LoVo (cell line): ENCODE results near the gene KISS1.

Experiments used
- DNase-seq: peaks from one replicate; pipeline ENCODE4 v3.0.0-alpha.2; 2016; ENCODE audit warnings: low spot score

Gene KISS1

DNA sequence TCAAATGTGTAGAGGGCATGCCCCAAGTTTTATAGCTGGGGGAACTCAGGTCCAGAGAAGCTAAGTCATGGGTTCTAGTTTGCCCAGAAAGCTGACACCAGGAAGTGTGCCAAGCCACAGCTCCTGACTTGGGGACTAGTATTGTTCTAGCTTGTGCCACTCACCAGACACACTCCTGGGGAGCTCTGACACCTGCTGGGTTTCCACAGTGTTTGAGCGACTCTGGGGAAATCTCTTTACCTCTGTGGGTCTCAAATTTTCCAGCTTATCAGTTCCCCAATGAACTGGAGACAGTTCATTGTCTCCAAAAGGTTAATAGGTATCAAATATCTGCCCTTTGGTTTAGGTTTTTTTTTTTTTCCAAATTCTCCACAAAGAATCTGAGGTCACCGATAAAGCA lies 4.2 kb downstream of the KISS1 start:
- no peak for DNase-seq

DNA sequence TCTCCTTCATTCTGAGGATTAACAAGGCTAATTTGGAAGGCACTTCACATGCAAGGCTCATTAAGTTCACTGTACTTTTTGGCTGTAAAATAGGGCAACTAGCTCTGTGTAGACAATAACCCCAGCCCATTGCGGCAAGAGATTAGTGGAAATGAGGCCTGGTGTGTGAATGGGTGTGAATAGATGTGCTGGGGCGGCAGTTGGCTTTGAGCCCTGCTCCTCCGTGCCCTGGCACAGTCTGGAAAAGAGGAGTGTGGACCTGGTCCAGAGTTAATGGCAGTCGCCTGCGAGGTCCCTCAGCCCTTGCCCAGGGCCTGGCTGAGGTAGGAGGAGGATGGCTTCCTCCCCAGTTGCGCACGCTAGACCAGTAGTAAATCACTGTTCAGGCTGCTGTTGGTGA lies 4.8 kb downstream of the KISS1 start:
- no peak for DNase-seq

DNA sequence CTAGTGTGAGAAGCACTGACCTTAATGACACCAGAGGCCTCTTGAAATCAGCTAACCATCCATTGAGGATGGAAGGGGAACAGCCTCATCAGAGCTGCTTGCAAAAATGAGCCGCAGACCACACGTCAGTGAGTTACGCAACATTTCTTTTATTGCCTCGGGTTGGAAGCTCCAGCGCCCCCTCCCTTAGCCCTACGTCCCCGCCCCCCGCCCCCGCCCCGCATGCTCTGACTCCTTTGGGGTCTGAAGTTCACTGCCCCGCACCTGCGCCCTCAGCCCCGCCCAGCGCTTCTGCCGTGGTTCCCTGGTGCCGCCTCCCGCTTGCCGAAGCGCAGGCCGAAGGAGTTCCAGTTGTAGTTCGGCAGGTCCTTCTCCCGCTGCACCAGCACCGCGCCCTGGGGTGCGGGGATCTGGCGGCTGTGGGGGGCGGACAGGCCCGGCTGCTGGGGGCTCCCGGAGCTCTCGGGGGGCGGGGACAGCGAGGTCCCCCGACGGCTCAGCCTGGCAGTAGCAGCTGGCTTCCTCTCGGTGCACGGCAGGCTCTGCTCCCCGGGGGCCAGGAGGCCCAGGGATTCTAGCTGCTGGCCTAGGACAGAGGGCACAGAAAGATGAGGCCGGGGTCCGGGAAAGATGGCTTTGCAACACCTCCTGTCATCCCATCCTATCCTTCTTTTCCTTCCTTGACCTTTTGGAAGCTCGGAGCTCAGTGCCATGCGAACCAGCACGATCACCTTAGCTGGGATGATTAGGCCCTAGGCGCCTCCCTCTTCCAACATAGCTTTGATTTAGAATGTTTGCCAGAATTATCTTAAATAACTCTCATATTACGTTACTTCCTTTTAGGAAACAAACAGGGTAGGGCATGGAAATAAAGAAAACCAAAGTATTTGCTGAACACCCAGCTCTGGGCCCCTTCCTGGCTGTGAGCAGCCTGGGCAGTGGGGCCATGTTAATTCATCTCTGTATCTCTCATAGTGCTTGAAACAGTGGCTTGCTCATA lies 5.8 kb downstream of the KISS1 start:
- DNase-seq = peak; percentile 34

DNA sequence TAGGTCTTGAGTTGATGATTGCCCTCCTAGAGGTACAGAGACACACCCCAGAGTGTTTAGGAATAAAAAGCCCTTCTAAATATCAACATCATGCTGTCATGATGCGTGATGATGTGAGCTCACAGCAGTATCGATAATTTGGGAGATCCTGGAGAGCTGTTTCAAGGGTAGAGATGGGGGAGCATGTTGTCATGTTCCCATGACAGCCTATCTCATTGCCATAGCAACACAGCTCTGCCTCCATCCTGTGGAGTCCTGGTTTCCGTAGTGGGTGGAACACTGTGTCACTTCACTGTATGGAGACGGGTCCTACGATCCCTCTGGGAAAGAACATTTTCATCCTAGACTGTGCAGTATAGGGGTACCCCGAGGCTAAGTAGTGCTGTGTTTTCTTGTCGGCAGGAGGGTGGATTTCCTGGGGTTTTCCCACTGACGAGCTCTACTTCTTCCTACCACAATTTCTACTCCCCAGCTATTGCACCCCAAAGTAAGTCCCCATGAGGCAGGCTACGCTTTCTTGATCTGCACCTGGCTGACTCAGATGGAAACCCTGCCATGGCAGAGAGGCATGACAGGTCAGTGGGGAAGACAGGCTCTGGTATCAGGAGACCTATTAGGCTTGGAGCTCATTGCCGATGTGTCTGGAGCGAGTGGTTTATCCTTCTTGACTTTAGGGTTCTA lies 7.2 kb downstream of the KISS1 start:
- no peak for DNase-seq

DNA sequence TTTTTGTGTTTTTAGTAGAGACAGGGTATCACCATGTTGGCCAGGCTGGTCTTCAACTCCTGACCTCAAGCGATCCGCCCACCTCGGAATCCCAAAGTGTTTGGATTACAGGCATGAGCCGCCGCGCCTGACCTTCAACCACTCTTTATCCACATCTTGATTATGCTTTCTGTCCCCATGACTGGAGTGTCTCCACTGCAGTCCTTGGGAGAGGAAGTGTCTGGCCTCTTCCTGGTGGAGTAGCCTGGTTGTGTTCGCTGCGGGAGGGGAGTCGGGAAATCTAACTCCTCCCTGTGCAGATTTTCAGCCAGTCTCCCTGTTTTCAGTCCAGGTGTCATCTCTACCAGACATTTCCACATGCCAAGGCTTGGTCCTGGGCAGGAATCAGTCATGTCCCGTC lies 9.7 kb downstream of the KISS1 start:
- DNase-seq = no peak

DNA sequence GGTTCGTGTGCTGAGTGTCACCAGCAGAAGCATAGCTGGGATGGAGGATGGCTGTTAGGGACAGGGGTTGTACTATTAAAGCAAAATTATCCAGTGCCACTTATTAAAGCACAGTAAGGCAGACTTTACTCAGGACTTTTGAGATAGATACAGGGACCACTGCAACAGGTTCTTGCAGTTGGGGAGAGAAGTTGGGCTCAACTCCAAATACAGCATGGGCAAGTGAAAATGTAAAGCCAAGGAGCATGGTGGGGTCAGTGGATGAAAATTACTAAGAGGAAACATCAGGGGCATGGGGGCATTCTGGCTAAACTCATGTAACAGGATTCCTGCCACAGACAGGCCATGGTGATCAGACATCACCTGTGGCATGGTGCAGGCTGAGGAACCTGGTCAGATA lies 15.2 kb downstream of the KISS1 start:
- no peak for DNase-seq

DNA sequence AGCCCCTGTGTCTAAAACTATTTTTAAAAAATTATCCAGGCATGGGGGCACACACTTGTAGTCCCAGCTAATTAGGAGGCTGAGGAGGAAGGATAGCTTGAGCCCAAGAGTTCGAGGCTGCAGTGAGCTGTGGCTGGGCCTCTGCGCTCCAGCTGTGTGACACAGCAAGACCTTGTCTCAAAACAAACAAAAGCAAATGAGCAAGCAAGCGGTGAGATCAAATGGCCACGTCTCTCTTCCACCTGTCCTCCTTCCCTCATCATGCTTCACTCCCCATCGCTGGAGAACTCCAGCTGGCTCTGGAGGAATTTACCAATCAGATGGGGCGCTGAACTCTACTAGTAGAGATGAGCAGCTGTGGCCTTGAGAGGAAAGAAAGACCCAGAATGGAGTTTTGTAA lies 16.2 kb downstream of the KISS1 start:
- DNase-seq = no peak

DNA sequence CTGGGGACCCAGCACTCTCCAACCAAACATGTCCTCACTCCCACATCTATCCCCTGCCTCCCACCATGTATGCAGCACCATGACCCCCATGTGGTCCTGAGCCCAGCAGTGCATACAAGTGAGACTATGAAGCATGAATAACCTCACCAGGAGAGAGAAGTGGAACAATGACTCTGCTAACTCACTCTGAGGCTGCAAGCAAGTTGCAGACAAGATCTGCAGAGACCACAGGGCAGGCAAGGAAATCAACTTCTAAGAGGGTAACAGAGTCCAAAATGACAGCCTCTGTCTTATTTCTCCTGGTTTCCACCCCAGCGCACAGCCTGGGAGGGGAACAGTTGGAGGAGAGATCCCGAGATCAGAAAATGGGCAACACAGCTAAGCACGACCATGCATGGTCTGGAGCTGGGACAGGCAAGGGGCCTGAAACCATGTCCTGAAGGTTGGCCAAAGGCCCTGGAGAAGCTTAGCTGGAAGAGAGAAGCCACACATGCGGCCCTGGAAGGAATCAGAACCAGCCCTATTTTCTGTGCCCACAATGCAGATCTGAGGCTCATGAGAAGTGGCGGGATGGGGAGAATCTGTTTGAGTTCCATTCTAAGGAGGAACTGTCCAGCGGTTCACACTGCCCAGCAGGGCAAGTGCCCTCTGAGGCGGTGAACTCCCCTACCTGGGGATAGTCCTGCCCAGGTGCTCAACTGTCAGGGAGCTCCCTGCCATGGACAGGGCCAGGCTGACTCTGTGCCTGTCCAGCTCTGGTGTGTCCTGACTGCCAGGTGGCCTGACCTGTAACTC lies 17.6 kb downstream of the KISS1 start:
- no peak for DNase-seq

DNA sequence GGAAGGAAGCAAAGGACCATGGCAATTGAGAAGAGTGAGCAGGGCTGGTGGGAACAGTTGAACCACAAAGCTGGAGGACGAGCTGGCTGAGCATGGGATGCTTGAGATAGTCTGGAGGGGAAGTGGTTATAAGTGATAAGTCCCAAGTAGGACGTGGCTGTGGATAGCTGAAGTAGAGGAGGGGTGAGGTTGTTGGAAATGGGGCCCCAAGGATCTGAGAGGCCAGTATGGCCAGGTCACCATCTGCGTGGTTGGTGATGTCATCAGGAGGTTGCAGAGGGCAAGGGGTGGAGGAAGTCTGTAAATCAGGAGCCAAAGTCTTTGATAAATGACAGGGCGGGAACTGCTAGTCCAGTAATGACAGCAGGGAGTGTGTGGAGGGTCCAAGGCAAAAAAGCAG lies 19.2 kb downstream of the KISS1 start:
- no peak for DNase-seq

DNA sequence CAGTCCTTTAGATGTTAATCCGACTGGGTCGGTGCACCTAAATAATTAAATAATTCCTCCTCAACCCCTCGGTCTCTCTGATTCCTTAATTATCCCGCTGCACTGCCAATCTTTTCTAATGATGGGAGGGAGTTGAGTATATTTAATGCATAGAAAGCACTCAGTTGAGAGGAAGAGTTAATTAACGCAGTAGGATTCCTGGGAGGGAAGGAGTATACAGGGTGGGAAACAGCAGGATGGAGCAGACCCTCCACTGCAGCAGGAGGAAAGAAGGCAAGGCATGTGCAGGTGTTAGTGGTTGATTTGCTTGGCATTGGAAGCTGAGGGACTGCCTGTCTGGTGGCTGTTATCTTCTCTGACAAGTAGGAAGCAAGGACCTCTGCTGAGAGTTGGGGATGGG lies 20.2 kb downstream of the KISS1 start:
- no peak for DNase-seq

DNA sequence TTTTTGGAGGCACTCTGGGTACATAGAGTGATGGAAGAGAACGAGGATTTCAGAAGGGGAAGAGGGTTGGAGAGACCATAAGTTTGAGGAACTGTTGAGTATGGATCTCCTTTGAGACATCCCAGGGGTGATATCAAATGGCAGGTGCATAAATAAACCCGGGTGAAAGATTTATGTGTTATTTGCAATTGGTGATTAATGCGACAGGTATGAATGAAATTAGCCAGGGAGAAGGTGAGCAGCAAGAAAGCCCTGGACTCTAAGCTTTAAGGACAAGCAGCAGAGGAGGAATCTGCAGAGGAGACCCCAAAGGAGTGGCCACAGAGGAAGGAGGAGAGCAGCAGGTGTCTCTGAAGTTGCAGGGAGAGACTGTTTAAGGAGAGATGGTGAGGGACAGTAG lies 21.3 kb downstream of the KISS1 start:
- no peak for DNase-seq

DNA sequence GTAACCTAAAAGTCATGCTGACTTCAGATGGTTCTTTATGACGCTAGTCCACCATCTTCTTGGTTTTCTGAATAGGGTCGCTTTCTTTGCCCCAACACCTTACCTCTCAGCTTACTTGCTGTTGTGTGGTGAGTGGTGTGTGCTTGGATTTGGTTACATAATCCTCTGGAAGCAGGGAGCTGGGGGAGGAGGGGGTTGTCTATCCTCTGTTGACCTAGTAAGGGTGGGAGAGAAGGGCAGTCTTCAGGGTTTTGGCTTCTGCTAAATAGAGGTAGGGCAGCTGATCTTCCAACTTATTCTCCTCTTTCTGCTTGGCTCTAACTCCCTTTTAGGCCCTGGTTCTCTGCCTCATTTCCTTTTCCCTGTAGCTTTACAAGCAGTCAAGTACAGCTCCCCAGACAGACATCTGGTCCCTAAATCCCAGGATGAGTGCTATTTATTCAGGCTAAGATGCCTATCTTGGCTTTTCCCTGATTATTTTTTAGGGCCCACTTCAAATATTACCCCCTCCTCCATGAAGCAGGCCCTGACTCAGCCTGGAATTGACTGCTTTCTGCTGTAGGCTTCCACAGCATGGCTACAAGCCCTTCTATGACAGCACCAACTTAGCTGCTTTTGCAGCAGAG lies 23.8 kb downstream of the KISS1 start:
- no peak for DNase-seq

DNA sequence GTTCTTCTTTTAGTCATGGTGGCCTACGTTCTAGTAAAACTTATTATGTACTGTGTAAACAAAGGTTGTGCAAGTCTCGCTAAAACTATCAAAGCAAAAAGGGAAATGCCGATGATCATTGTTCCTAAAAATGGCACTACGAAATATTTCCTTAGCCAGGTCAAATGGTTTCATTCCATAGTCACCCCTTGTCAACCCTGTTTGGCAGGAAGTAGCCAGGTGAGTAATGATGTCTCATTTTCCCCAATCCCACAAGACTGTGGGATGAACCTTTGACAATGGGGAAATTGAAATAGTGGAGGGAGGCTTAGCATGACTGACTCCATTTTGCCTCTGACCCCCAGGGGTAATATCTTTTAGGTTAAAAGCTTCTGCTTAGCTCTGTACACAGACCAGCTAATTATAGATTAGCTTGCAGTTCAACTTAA lies 24.5 kb downstream of the KISS1 start:
- peak; percentile 82 for DNase-seq

DNA sequence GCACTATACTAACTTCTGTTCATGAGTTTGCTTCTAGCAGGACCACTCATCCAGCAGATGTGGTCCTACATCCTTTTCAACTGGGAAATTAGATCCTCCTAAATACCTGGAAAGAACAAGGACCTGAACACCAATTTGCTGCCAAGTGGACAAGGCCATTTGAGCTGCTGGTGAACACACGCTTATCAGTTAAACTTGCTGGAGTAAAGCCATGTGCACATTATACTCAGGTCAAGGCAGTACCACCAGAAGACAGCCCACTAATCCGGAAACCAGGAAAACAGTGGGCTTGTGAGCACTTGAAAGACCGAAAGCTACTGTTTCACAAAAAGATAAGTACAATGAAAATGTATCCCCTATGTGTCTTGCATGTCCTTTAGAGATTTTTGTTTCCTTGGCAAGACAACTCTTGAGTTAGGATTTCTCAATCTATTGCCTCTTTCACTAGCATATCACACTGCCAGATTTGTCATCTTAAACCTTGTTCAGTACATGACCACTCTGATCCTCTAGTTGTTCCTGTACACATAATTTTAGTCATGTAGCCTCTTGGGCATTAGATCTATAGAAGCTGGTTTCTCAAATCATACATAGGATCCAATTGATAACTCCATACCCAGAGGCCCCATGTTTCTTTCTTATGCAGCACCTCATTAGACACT lies 25.7 kb downstream of the KISS1 start:
- no peak for DNase-seq

DNA sequence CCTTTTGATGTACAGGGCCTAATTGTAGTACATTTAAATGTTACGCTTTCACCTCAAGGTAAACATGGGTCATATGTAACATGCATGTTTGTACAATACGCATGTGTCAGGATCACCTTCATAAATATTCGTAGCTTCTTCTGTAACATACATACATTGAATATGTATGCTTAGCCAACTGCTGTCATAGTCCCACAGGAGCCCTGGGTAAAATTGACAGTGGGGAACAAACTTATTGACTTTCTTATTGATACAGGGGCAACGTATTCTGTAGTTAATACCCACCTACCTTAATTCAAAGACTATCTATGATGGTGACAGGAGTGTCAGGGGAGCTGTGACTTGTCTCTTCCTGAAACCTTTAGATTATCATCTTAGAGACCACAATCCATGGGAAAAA lies 26.4 kb downstream of the KISS1 start:
- no peak for DNase-seq

DNA sequence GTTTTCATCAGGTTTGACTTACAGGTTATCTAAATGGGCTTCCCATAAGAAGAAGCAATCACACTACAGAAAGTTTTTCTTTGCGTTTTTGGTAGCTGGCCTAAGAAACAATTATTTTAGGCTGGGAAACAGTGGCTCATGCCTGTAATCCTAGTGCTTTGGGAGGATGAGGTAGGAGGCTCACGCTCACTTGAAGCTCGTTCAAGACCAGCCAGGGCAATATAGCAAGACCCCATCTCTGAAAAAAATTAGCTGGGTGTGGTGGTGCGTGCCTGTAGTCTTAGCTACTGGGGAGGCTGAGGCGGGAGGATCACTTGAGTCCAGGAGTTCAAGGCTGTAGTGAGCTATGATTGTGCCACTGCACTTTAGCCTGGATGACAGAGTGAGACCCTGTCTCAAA lies 28.6 kb downstream of the KISS1 start:
- DNase-seq = no peak

DNA sequence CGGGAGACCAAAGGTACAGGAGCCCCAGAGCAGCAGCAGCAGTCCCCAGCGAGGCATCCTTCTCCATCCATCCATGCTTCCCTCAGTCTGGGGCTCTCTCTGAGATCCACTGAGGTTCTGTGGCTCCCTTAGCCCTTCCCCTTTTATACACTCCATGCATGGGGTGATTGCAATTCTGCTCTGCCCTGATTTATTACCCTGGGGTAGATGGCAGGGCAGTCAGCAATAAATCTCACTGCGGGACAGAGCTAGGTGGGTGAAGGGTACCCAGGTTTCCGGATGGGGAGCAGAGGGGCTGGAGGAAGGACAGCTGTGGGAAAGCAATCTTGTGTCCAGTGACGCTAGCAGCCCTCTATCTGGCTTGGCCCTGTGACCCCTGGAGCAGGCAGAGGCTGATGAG lies 30.1 kb downstream of the KISS1 start, which contains the start of gene REN:
REN (minus strand) TSS at position 119 of the 400 bp plus-strand sequence; CDS start at position 75, 44 bp downstream.
- no peak for DNase-seq

DNA sequence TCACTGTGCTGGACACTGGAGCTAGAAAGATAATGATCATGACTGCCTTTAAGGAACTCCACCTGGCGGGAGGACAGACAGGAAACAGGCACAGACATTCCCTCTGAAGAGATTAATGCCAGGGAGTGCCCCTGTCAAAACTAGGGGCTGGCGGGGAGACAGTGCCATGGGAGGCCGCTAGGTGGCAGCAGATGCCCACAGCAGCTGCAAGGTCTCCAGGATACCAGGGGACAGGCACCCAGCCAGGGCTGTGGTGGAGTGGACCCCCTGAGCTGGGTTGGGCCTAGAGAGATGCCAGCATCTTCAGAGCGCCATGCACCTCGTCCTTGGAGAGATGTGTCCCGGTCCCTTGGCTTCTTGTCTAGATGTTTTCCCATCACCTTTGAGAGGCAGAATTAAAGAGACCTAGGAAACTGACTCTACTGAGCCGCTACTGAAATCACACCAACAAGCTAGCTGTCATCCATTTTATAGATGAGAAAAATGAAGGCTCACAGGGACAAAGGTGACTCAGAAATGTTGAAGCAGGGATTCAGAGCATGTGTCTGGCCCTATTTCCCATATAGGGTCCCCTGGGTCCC lies 33.7 kb downstream of the KISS1 start:
- DNase-seq = peak; percentile 83

DNA sequence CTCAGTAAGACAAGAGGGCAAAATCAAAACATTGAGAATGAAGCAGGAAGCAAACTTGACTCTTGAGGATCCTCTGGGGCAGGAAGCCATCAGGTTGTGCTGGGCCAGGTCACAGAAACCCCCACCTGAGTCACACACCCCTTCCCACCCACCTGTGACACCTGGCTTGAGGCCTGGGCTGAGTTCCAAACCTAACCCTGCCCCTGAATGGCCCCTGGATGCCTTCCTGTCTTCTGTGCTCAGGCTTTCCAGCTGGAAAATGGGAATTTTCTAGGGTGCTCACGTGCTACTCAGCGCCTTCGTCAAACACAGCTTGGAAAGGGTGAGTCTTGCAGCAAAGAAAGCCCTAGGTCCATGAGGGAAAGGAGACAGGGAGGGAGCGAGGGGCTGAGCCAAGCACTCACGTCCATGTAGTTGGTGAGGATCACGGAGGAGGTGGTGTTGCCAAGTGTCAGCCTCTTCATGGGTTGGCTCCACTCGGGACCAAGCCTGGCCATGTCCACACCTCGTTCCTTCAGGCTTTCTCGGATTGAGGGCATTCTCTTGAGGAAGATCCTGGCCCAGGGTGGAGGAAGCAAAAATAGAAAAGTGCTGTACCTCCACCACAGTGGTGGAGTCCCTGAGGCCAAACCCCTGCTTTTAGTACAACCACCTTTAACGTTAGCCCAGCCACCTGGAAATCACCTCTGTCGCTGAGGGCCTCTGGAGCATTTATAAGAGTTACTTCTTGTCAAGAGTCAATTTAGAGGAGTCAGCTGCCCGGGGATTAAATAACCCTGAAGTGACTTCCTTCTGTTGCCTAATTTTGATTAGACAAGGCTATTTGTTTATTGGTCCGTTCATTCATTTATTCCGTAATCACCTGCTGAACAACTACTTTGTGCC lies 34.4 kb downstream of the KISS1 start:
- DNase-seq = no peak

DNA sequence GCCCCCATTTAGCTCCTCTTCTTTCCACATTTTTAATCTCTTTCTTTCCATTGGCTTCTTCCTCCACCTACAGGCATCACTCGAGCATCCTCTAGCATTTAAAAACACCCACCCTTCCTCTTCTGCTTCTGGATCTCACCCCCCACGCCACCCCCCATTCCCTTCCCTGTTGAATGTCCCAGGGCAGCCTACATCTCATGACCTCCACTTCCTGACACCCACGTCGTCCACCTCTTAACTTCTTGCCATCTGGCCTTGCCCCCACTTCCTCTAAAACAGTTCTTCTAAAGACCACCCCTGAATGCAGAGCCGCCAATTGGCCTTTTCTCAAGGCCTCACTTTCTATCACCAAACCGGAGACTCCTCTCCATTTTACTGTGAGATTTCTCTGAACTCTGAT lies 38.3 kb downstream of the KISS1 start:
- DNase-seq = no peak
